ENCODE results near the gene SPRR1B.

SPRR1B gene

GRCh38 chr1:153057375-153057774 is 26.4 kb downstream of the SPRR1B start, which contains the start of gene SPRR2A:
Gene SPRR2A (minus strand): TSS chr1:153057512. CDS start chr1:153056735, 777 bp downstream.
- no peak for DNase-seq (ENCODE audit: low read depth, low spot score)
- ChIA-PET POLR2A (no interaction called here), CTCF (no interaction called here)
- TF ChIP-seq CTCF (IDR thresholded peaks at IDR 0.05; ENCODE audit: insufficient read depth, low read length, missing control alignments): no peak
- no peak within 1 kb of the TSS for H3K4me3 ChIP-seq (ENCODE audit: low read depth, low read length)

GRCh38 chr1:153058154-153058553 is 27.2 kb downstream of the SPRR1B start:
- ChIA-PET POLR2A (no interaction called here), CTCF (no interaction called here)
- no peak for DNase-seq (ENCODE audit: low read depth, low spot score)
- TF ChIP-seq CTCF (IDR thresholded peaks at IDR 0.05; ENCODE audit: insufficient read depth, low read length, missing control alignments): no peak
- no peak overlapping the region for H3K4me3 ChIP-seq (ENCODE audit: low read depth, low read length)

- POLR2A ChIA-PET: no interaction called here
- no peak overlapping the region for H3K4me3 ChIP-seq (ENCODE audit: low read depth, low read length)
- DNase-seq (ENCODE audit: low read depth, low spot score): no peak
- CTCF ChIA-PET: no interaction called here
- no peak for TF ChIP-seq CTCF (IDR thresholded peaks at IDR 0.05; ENCODE audit: insufficient read depth, low read length, missing control alignments)
These were observed 28.1 kb downstream of the SPRR1B start for GRCh38 chr1:153058826-153059784.

- CTCF ChIA-PET: no interaction called here
- H3K4me3 ChIP-seq (ENCODE audit: low read depth, low read length): no peak overlapping the region
- POLR2A ChIA-PET: no interaction called here
- DNase-seq (ENCODE audit: low read depth, low spot score): no peak
- TF ChIP-seq CTCF (IDR thresholded peaks at IDR 0.05; ENCODE audit: insufficient read depth, low read length, missing control alignments): no peak
These were observed 39.2 kb downstream of the SPRR1B start for GRCh38 chr1:153070243-153070642.

GRCh38 chr1:153071511-153071910 is 40.5 kb downstream of the SPRR1B start, which contains the start of gene SPRR2B:
Gene SPRR2B (minus strand): TSS chr1:153071611. CDS start chr1:153070839, 772 bp downstream.
- CTCF ChIA-PET: no interaction called here
- H3K4me3 ChIP-seq (ENCODE audit: low read depth, low read length): no peak within 1 kb of the TSS
- POLR2A ChIA-PET: no interaction called here
- no peak for DNase-seq (ENCODE audit: low read depth, low spot score)
- TF ChIP-seq CTCF (IDR thresholded peaks at IDR 0.05; ENCODE audit: insufficient read depth, low read length, missing control alignments): no peak

GRCh38 chr1:153072806-153073726 is 42.1 kb downstream of the SPRR1B start:
- H3K4me3 ChIP-seq (ENCODE audit: low read depth, low read length): no peak overlapping the region
- no peak for DNase-seq (ENCODE audit: low read depth, low spot score)
- ChIA-PET CTCF (no interaction called here), POLR2A (no interaction called here)
- no peak for TF ChIP-seq CTCF (IDR thresholded peaks at IDR 0.05; ENCODE audit: insufficient read depth, low read length, missing control alignments)
